Thyroid gland (tissue), 4 donors: ENCODE measurements around the gene TAF4B. TPM values are rescaled to one million over a fixed set of nuclear protein-coding genes. Genes with fewer than 3 reads are reported as not detected.

Experiments used
- DNase-seq, 2 donors: peaks; one replicate each; pipeline ENCODE4 v3.0.0-alpha.2; 2019
- H3K27ac ChIP-seq, 3 donors: fragments of 200-600 bp; sonication (generic); 1 replicate in 2 of 3; 2 replicates in 1 of 3; pipeline ENCODE4 v1.5.1; 2016 to 2019; ENCODE audit warnings: mild to moderate bottlenecking in 1 of 3, moderate library complexity in 1 of 3
- H3K27me3 ChIP-seq: fragments of 200-600 bp; sonication (generic); one replicate; pipeline ENCODE4 v1.5.1; 2019
- H3K36me3 ChIP-seq, 2 donors: fragments of 200-600 bp; sonication (generic); one replicate each; pipeline ENCODE4 v1.5.1; 2016 to 2019
- H3K4me1 ChIP-seq, 2 donors: fragments of 200-600 bp; sonication (generic); one replicate each; pipeline ENCODE4 v1.5.1; 2017 to 2019
- H3K4me3 ChIP-seq, 3 donors: fragments of 200-600 bp; sonication (generic); replicated peaks in 1 of 3; 1 replicate in 2 of 3; 2 replicates in 1 of 3; pipeline ENCODE4 v1.5.1; 2016; ENCODE audit warnings: mild to moderate bottlenecking in 1 of 3
- H3K9me3 ChIP-seq: fragments of 200-600 bp; sonication (generic); one replicate; pipeline ENCODE4 v1.5.1; 2017
- POLR2A ChIP-seq, 2 donors: fragments of 450-650 bp; IDR thresholded peaks; one replicate each; pipeline ENCODE4 v1.6.1; 2017; ENCODE audit warnings: antibody characterized with exemption in 2 of 2, mild to moderate bottlenecking in 2 of 2, moderate library complexity in 1 of 2
- WGBS, 2 donors: methylation state at CpG; one replicate each; pipeline ENCODE4 v1.1.5; 2017; 5-methylcytosine and 5-hydroxymethylcytosine counted together
- intact Hi-C: fragments of 100-400 bp; cut with DNase I; formaldehyde crosslinking; loops from one replicate; pipeline ENCODE4 v1.15.1; 2023
- total RNA-seq, 4 donors: library from RNA; depleted of rRNA; stranded (reverse); fragments of >200 nt; gene quantifications; one replicate each; pipeline ENCODE4 v1.2.3, GENCODE V29; 2016
- TF ChIP-seq, protein P1 (sequence below), 6 experiments: fragments of 200-600 bp in 3 of 6; fragments of 450-650 bp in 3 of 6; sonication (generic) in 3 of 6; IDR thresholded peaks; one replicate each; pipeline ENCODE4 v1.5.1; 2016 to 2019; ENCODE audit warnings: antibody characterized with exemption in 6 of 6, mild to moderate bottlenecking in 2 of 6, inconsistent platforms in 1 of 6, moderate library complexity in 1 of 6

The TAF4B gene
- total RNA-seq, 4 donors from 2014 or later = 8.7 to 12.7 (median 9.8) TPM

DNA sequence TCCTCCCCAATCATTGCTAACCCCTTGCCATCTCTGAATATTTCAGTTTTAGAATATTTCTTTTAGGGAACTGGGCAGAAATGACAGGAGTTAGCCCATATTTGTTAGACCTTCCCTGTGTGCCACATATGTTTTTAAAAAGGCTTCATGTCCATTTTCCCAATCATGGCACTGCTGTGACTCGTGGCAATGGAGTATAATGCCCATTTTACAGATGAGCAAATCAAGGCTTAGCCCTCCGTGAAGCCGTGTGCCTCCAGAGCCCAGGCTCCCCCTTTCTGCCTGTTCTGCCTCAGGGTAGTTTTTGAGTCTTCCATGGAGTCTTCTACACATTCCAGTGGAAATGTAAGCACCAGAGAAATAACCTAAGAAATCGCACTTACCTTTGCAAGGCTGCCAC, 192.0 kb downstream of the TAF4B start:
- H3K9me3 ChIP-seq = no peaks in the 10 kb centered on the region
- TF ChIP-seq, protein P1, sequence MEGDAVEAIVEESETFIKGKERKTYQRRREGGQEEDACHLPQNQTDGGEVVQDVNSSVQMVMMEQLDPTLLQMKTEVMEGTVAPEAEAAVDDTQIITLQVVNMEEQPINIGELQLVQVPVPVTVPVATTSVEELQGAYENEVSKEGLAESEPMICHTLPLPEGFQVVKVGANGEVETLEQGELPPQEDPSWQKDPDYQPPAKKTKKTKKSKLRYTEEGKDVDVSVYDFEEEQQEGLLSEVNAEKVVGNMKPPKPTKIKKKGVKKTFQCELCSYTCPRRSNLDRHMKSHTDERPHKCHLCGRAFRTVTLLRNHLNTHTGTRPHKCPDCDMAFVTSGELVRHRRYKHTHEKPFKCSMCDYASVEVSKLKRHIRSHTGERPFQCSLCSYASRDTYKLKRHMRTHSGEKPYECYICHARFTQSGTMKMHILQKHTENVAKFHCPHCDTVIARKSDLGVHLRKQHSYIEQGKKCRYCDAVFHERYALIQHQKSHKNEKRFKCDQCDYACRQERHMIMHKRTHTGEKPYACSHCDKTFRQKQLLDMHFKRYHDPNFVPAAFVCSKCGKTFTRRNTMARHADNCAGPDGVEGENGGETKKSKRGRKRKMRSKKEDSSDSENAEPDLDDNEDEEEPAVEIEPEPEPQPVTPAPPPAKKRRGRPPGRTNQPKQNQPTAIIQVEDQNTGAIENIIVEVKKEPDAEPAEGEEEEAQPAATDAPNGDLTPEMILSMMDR (IDR thresholded peaks at IDR 0.05) = no peak
- no peak for TF ChIP-seq POLR2A (IDR thresholded peaks at IDR 0.05)
- intact Hi-C loops = no loop called here
- H3K4me3 ChIP-seq = no peak overlapping the region
- H3K27me3 ChIP-seq = no peaks in the 10 kb centered on the region
- DNase-seq = no peak
- H3K27ac ChIP-seq = no peak overlapping the region
- H3K4me1 ChIP-seq = no peaks in the 10 kb centered on the region
- WGBS, 2 donors = 94 to 96% methylated on average over 4 of the region's 4 CpGs
- H3K36me3 ChIP-seq = no peaks in the 10 kb centered on the region

DNA sequence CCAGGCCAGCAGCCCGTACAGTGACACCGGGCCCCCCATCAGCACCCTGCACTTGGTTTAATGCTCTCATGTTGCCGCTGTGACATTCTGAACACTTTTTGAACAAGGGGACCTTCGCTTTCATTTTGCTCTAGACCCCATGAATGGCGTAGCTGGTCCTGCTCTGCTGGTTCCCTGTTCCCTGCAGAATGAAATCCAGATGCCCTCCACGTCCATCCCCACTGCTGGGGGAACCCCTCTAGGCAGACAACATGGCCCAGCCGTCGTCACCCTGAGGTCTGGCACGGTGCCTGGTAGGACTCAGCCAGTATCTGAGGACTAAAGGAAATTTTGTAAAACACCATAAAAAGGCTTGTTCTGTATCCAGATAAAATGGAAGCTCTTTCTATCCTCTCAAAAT, 193.5 kb downstream of the TAF4B start:
- Histone ChIP-seq H3K9me3 (no peaks in the 10 kb centered on the region), H3K4me3 (no peak overlapping the region), H3K27me3 (no peaks in the 10 kb centered on the region), H3K4me1 (no peaks in the 10 kb centered on the region), H3K36me3 (no peaks in the 10 kb centered on the region), H3K27ac (no peak overlapping the region)
- DNase-seq = no peak
- 73 to 81% methylated on average over 9 of the region's 9 CpGs for WGBS, 2 donors
- intact Hi-C loops = no loop called here
- no peak for TF ChIP-seq POLR2A (IDR thresholded peaks at IDR 0.05)

DNA sequence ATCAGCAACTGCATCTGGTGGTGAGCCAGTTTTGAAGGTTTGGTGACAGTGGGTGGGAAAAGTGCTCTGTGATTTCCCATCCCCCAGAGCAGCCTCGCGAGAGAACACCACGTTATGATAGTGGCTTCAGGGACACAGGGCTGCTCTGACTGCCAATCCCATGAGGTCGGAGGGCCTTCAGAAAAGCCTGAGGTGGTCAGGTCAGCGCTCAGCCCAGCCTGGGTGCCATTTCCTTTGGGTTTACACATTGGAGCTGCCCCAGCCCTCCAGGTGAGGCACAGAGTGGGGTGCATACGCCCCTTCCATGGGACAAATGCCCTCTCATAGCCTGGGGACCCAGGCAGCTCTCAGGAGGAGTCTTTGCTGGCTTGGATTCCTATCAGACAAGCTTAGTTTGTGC, 195.3 kb downstream of the TAF4B start:
- no peaks in the 10 kb centered on the region for H3K27me3 ChIP-seq
- no peaks in the 10 kb centered on the region for H3K9me3 ChIP-seq
- no peak for DNase-seq
- H3K27ac ChIP-seq = no peak overlapping the region
- 79 to 91% methylated on average over 6 of the region's 6 CpGs for WGBS, 2 donors
- H3K4me1 ChIP-seq = no peaks in the 10 kb centered on the region
- intact Hi-C loops = no loop called here
- H3K36me3 ChIP-seq = no peaks in the 10 kb centered on the region
- TF ChIP-seq, protein P1 (IDR thresholded peaks at IDR 0.05) = no peak
- no peak for TF ChIP-seq POLR2A (IDR thresholded peaks at IDR 0.05)
- H3K4me3 ChIP-seq = no peak overlapping the region

DNA sequence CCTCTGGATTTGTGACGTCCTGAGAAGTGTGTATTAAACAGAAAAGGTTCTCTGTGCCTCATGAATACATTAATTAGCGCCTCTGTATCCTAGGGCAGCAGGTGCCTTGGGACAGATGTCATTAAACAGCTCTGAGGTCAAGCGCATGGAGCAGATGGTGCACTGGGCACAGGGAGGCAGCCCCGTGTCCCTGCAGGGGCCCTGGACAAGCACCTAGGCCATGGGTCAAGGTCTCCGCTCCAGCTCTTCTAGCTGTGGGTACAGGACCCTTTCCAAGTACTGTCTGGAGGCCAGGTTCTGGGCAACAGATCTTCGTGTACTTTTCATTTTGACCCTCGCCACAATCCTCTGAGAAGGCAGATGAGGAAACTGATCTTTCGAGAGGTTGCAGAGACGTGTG, 195.7 kb downstream of the TAF4B start:
- no peaks in the 10 kb centered on the region for H3K27me3 ChIP-seq
- no peaks in the 10 kb centered on the region for H3K36me3 ChIP-seq
- no peak for DNase-seq
- H3K9me3 ChIP-seq = no peaks in the 10 kb centered on the region
- no peak overlapping the region for H3K4me3 ChIP-seq
- WGBS, 2 donors = 85 to 92% methylated on average over 9 of the region's 9 CpGs
- H3K27ac ChIP-seq = no peak overlapping the region
- no peaks in the 10 kb centered on the region for H3K4me1 ChIP-seq
- intact Hi-C loops = no loop called here
- TF ChIP-seq POLR2A (IDR thresholded peaks at IDR 0.05) = no peak

DNA sequence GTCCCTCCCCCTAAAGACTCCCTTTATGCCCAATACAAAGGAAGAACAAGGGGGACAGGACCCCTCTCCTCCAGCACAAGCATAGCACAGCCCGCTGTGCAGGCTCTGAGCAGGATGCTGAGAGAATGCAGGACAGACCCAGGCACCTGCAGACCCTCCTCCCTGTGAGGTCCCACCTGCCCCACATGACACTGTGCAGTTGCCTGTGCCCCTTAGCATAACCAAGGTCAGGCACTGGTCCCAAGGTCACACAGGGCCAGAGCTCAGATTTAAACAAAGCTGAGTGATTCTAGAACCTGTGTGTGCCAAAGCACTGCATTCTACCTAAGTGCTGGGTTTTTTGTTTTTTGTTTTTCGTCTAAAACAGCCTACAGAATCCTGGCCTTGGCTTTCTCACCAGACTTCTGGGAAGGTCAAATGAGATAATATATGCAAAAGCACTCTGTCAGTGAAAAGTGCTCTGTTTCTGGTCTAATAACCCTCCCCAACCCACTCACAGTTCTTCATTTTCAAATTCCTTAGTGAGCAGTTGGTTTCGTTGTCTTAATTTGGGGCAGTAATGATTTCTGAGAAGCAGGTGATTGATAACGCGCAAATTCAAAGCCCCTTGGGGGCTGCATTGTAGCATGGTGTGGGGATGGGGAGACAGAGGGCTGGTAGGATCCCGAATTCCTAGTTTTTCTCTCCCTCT, 196.4 kb downstream of the TAF4B start:
- Histone ChIP-seq H3K9me3 (no peaks in the 10 kb centered on the region), H3K36me3 (no peaks in the 10 kb centered on the region), H3K4me3 (no peak overlapping the region), H3K4me1 (no peaks in the 10 kb centered on the region), H3K27ac (no peak overlapping the region), H3K27me3 (no peaks in the 10 kb centered on the region)
- TF ChIP-seq, protein P1 (IDR thresholded peaks at IDR 0.05) = no peak
- TF ChIP-seq POLR2A (IDR thresholded peaks at IDR 0.05) = no peak
- intact Hi-C loops = no loop called here
- WGBS, 2 donors = 83 to 89% methylated on average over 6 of the region's 6 CpGs
- DNase-seq = no peak

DNA sequence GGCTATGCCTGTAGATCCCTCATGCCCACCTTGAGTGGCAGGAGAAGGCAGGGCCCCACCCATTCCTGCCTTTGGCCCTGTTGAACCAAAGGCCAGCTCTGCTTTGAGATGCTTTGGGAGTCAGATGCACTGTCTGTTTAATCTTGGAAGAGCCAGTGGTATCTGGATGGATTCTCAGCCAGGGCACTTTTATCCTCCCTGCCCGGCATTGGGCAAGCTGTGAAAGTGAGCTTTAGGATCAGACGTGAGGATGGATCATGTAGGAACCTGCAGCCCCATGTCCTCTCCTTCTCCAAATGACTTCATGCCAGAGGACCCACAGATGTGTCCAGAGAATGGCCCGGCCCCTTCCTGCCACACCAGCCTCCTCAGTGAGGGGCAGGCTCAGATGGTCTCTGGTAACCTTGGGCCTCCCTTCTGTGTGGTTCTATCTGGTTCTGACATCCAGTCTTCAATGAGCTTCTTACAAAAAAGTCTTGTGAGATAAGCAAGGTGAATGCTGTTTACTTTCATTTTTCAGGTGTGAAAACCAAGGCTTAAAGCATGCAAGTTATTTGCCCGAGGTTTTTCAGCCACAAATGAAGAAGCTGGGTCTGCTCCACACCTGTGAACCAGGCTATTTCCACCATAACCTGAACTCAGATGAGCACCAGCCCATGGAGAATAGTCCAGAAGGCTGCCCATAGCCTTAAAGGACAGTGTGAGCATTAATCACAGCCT, 198.3 kb downstream of the TAF4B start:
- no peak overlapping the region for H3K4me3 ChIP-seq
- H3K9me3 ChIP-seq = no peaks in the 10 kb centered on the region
- no peak for DNase-seq
- no peaks in the 10 kb centered on the region for H3K36me3 ChIP-seq
- WGBS, 2 donors = 90% methylated on average over 4 of the region's 4 CpGs
- no peak for TF ChIP-seq POLR2A (IDR thresholded peaks at IDR 0.05)
- TF ChIP-seq, protein P1 (IDR thresholded peaks at IDR 0.05) = no peak
- intact Hi-C loops = no loop called here
- H3K27me3 ChIP-seq = no peaks in the 10 kb centered on the region
- H3K27ac ChIP-seq = no peak overlapping the region
- no peaks in the 10 kb centered on the region for H3K4me1 ChIP-seq
